ENCODE data around the gene TRAPPC8.

The TRAPPC8 gene

GRCh38 chr18:31857526-31858106 lies 85.3 kb downstream of the TRAPPC8 start:
- no peaks in the 10 kb centered on the region for H3K9me3 ChIP-seq (ENCODE audit: severe bottlenecking)
- H3K27me3 ChIP-seq (ENCODE audit: insufficient read depth, low read depth, severe bottlenecking), result no peaks in the 10 kb centered on the region
- H3K4me3 ChIP-seq (ENCODE audit: low read depth, low read length), result no peak overlapping the region
- H3K36me3 ChIP-seq, result peaks cover 34% of the 10 kb centered on the region
- no peak for TF ChIP-seq CTCF (IDR thresholded peaks at IDR 0.05; ENCODE audit: low read depth, low read length)
- no peak overlapping the region for H3K27ac ChIP-seq
- no peak for DNase-seq

DNA sequence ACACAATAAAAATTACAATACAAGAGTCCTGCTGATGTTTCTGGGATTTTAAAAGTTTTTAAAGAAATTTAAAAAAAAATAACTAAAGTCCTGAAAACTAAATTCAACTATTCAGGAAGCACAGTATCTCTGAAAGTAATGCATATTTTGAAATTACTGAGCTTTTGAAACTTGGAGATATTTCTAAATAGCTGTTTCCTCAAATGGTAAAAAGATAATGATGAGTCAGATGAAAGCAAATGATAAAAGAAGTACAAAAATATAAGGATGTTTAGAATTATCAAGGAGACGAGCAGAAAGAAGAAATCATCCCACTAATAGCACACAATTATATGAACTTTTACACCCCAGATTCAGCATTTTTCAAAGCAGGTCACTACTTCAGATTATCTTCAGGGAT lies 92.1 kb downstream of the TRAPPC8 start:
- DNase-seq, result no peak
- no peak for TF ChIP-seq CTCF (IDR thresholded peaks at IDR 0.05; ENCODE audit: low read depth, low read length)
- peaks cover 29% of the 10 kb centered on the region for H3K36me3 ChIP-seq
- H3K27ac ChIP-seq, result no peak overlapping the region
- H3K4me3 ChIP-seq (ENCODE audit: low read depth, low read length), result no peak overlapping the region
- no peaks in the 10 kb centered on the region for H3K27me3 ChIP-seq (ENCODE audit: insufficient read depth, low read depth, severe bottlenecking)
- H3K9me3 ChIP-seq (ENCODE audit: severe bottlenecking), result no peaks in the 10 kb centered on the region

DNA sequence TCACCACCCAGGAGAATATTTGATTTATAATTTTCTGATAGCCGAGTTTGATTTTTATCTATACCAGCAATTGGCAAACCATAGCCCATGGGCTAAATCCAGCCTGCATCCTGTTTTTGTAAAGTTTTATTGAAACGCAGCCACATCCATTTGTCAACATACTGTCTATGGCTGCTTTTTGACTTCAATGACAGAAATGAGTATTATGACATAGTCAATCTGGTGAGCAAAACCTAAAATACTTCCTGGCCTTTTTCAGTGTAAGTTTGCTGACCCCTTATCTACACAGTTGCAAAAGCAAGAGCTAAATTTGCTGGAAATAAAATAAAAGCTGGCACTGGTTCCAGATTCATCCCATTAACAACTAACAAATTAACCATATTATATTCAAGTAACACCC lies 102.4 kb downstream of the TRAPPC8 start:
- no peak for DNase-seq
- no peaks in the 10 kb centered on the region for H3K9me3 ChIP-seq (ENCODE audit: severe bottlenecking)
- H3K27me3 ChIP-seq (ENCODE audit: insufficient read depth, low read depth, severe bottlenecking), result no peaks in the 10 kb centered on the region
- H3K27ac ChIP-seq, result no peak overlapping the region
- no peak for TF ChIP-seq CTCF (IDR thresholded peaks at IDR 0.05; ENCODE audit: low read depth, low read length)
- no peak overlapping the region for H3K4me3 ChIP-seq (ENCODE audit: low read depth, low read length)
- peaks cover 14% of the 10 kb centered on the region for H3K36me3 ChIP-seq

GRCh38 chr18:31837879-31838278 lies 105.0 kb downstream of the TRAPPC8 start:
- Histone ChIP-seq H3K27ac (no peak overlapping the region), H3K9me3 (ENCODE audit: severe bottlenecking) (no peaks in the 10 kb centered on the region), H3K27me3 (ENCODE audit: insufficient read depth, low read depth, severe bottlenecking) (no peaks in the 10 kb centered on the region), H3K36me3 (peaks cover 10% of the 10 kb centered on the region), H3K4me3 (ENCODE audit: low read depth, low read length) (no peak overlapping the region)
- no peak for DNase-seq
- no peak for TF ChIP-seq CTCF (IDR thresholded peaks at IDR 0.05; ENCODE audit: low read depth, low read length)

DNA sequence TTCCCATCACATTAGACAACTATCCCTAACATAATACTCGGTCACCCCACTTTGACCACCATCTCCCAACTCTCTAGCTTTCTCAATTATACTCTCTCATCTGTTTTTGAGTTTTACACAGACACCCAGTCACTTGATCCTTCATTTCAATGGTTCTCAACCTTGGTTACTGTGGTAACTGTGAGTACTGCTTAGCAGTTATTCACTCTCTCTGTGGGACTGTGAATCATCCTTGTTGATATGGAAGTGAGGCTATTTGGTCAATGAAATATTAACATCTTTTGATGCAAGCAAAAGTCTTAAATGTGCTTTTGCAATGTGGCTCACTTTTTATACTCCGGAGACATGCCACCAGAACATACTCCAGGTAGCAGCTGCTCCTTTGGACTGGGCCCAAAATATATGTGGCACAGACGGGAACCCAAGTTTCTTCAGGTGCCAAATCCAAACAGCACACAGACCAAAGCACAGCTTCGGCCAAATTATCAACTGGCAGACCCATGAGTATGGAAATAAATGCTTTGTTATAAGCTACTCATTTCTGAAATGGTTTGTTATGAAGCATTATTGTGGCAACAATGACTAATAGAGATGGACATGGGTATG lies 107.3 kb downstream of the TRAPPC8 start:
- Histone ChIP-seq H3K27ac (no peak overlapping the region), H3K9me3 (ENCODE audit: severe bottlenecking) (no peaks in the 10 kb centered on the region), H3K4me3 (ENCODE audit: low read depth, low read length) (no peak overlapping the region), H3K27me3 (ENCODE audit: insufficient read depth, low read depth, severe bottlenecking) (no peaks in the 10 kb centered on the region), H3K36me3 (peaks cover 14% of the 10 kb centered on the region)
- no peak for TF ChIP-seq CTCF (IDR thresholded peaks at IDR 0.05; ENCODE audit: low read depth, low read length)
- no peak for DNase-seq

DNA sequence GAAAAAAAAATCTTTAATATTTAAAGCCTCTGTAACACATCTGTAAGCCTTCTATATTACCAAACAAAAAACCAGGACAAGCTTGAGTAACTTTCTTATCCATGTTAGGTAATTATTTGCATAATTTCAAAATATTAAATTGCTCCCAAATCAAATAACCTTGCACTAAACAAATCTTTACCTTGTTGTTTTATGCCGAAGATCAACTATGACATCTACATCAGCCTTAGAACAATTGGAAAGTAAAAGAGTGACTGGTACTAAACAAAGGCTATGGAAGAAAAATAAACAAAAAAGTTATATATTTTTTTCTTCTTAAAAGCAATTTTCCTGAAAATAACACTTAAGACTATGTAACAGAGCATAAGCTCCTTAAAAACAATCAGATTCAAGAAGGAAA lies 111.0 kb downstream of the TRAPPC8 start:
- Histone ChIP-seq H3K4me3 (ENCODE audit: low read depth, low read length) (no peak overlapping the region), H3K27ac (no peak overlapping the region), H3K36me3 (peaks cover 6% of the 10 kb centered on the region), H3K27me3 (ENCODE audit: insufficient read depth, low read depth, severe bottlenecking) (no peaks in the 10 kb centered on the region), H3K9me3 (ENCODE audit: severe bottlenecking) (no peaks in the 10 kb centered on the region)
- no peak for DNase-seq
- TF ChIP-seq CTCF (IDR thresholded peaks at IDR 0.05; ENCODE audit: low read depth, low read length), result no peak
